Loucy (cell line): Measurements from ENCODE around the gene KCNJ6.

ENCODE experiments used
- H2AFZ ChIP-seq: fragments of 200-600 bp; sonication (generic); 2 replicates; pipeline ENCODE4 v1.6.0; 2016; ENCODE audit warnings: antibody characterized with exemption, mild to moderate bottlenecking, low read length, moderate library complexity
- H3F3A ChIP-seq: fragments of 200-600 bp; 2 replicates; pipeline ENCODE4 v1.6.0; 2016; ENCODE audit warnings: antibody characterized with exemption, low read depth, mild to moderate bottlenecking
- H3K27me3 ChIP-seq: fragments of 200-600 bp; sonication (generic); 2 replicates; pipeline ENCODE4 v1.6.1; 2014; ENCODE audit warnings: low read length, mild to moderate bottlenecking; ENCODE audit not compliant: insufficient read depth, poor library complexity, severe bottlenecking
- H3K36me3 ChIP-seq: fragments of 200-600 bp; sonication (generic); 2 replicates; pipeline ENCODE4 v1.6.1; 2016; ENCODE audit warnings: low read length; ENCODE audit not compliant: insufficient read depth
- H3K4me1 ChIP-seq: fragments of 200-600 bp; sonication (generic); 2 replicates; pipeline ENCODE4 v1.5.1; 2014; ENCODE audit warnings: low read length, mild to moderate bottlenecking; ENCODE audit not compliant: insufficient read depth, poor library complexity, severe bottlenecking
- H3K4me2 ChIP-seq: fragments of 200-600 bp; sonication (generic); 2 replicates; pipeline ENCODE4 v1.6.0; 2014; ENCODE audit warnings: antibody characterized with exemption, low read length, low read depth, mild to moderate bottlenecking; ENCODE audit not compliant: poor library complexity, severe bottlenecking
- H3K4me3 ChIP-seq: fragments of 200-600 bp; sonication (generic); 2 replicates; pipeline ENCODE4 v1.5.1; 2014; ENCODE audit warnings: low read length, mild to moderate bottlenecking, mixed read lengths; ENCODE audit not compliant: poor library complexity, severe bottlenecking
- H3K79me2 ChIP-seq: fragments of 200-600 bp; sonication (generic); 2 replicates; pipeline ENCODE4 v1.6.1; 2014; ENCODE audit warnings: low read length; ENCODE audit not compliant: insufficient read depth
- H3K9ac ChIP-seq: fragments of 200-600 bp; sonication (generic); 2 replicates; pipeline ENCODE4 v1.6.0; 2014; ENCODE audit warnings: mild to moderate bottlenecking, low read depth, low read length, moderate library complexity; ENCODE audit not compliant: poor library complexity, severe bottlenecking
- H3K9me2 ChIP-seq: fragments of 200-600 bp; sonication (generic); replicated peaks from 2 replicates; pipeline ENCODE4 v1.6.1; 2016; ENCODE audit warnings: low read depth, low read length, mixed read lengths
- H3K9me3 ChIP-seq: fragments of 200-600 bp; sonication (generic); 2 replicates; pipeline ENCODE4 v1.6.1; 2014; ENCODE audit warnings: mild to moderate bottlenecking, antibody characterized with exemption, low read length, low read depth; ENCODE audit not compliant: insufficient read depth
- H4K20me1 ChIP-seq: fragments of 200-600 bp; sonication (generic); 2 replicates; pipeline ENCODE4 v1.6.0; 2014; ENCODE audit warnings: antibody characterized with exemption, low read length, mild to moderate bottlenecking; ENCODE audit not compliant: insufficient read depth, poor library complexity, severe bottlenecking
- CTCF ChIP-seq: fragments of 200-600 bp; sonication (generic); conservative IDR thresholded peaks from 2 replicates; pipeline ENCODE4 v1.5.1; 2014; ENCODE audit warnings: mild to moderate bottlenecking, antibody characterized with exemption, low read length
- EZH2phosphoT487 ChIP-seq: fragments of 200-600 bp; IDR thresholded peaks from 2 replicates; pipeline ENCODE4 v1.6.1; 2018; ENCODE audit warnings: antibody characterized with exemption, mild to moderate bottlenecking, moderate library complexity, borderline replicate concordance

The KCNJ6 gene

GRCh38 chr21:37869661-37870060, 46.6 kb downstream of the KCNJ6 start:
- Histone ChIP-seq H3K4me1 (no peaks in the 10 kb centered on the region), H3F3A (no peaks in the 10 kb centered on the region), H3K36me3 (no peaks in the 10 kb centered on the region), H2AFZ (no peak overlapping the region), H3K27me3 (no peaks in the 10 kb centered on the region), H3K9ac (no peak overlapping the region), H3K4me2 (no peak overlapping the region), H4K20me1 (no peaks in the 10 kb centered on the region), H3K9me2 (no peaks in the 10 kb centered on the region), H3K4me3 (no peak overlapping the region), H3K79me2 (no peaks in the 10 kb centered on the region), H3K9me3 (no peaks in the 10 kb centered on the region)
- TF ChIP-seq EZH2phosphoT487 (no peak), CTCF (no peak)

GRCh38 chr21:37868446-37869295, 47.6 kb downstream of the KCNJ6 start:
- Histone ChIP-seq H3K4me2 (no peak overlapping the region), H4K20me1 (no peaks in the 10 kb centered on the region), H3K79me2 (no peaks in the 10 kb centered on the region), H3K36me3 (no peaks in the 10 kb centered on the region), H3K9me2 (no peaks in the 10 kb centered on the region), H3K4me3 (no peak overlapping the region), H3K4me1 (no peaks in the 10 kb centered on the region), H3F3A (no peaks in the 10 kb centered on the region), H2AFZ (no peak overlapping the region), H3K9me3 (no peaks in the 10 kb centered on the region), H3K9ac (no peak overlapping the region), H3K27me3 (no peaks in the 10 kb centered on the region)
- TF ChIP-seq CTCF = no peak
- TF ChIP-seq EZH2phosphoT487 = no peak

GRCh38 chr21:37866027-37866426, 50.2 kb downstream of the KCNJ6 start:
- TF ChIP-seq EZH2phosphoT487 (no peak), CTCF (no peak)
- Histone ChIP-seq H3K27me3 (no peaks in the 10 kb centered on the region), H2AFZ (no peak overlapping the region)

More at GRCh38 chr21:37866027-37866426, 50.2 kb downstream of the KCNJ6 start:
- H3K4me2 ChIP-seq = no peak overlapping the region
- H3K36me3 ChIP-seq = no peaks in the 10 kb centered on the region
- no peaks in the 10 kb centered on the region for H3K9me2 ChIP-seq
- no peaks in the 10 kb centered on the region for H4K20me1 ChIP-seq
- H3K4me3 ChIP-seq = no peak overlapping the region
- H3K79me2 ChIP-seq = no peaks in the 10 kb centered on the region
- H3K9ac ChIP-seq = no peak overlapping the region
- no peaks in the 10 kb centered on the region for H3F3A ChIP-seq
- no peaks in the 10 kb centered on the region for H3K4me1 ChIP-seq
- H3K9me3 ChIP-seq = no peaks in the 10 kb centered on the region; the same call in 1 of the 2 replicates
